Measurements from ENCODE around the gene PNPT1. TPM values are rescaled to one million over a fixed set of nuclear protein-coding genes. Genes with fewer than 3 reads are reported as not detected.
"Not testable (repeated sequence)": the region's sequence is repeated elsewhere in the genome, so short reads cannot be mapped to it uniquely, and the experiment has no call there.

PNPT1 gene
- total and polyA plus RNA-seq, 2 of the 8 experiments (the other 6 are each of a cell fraction or from before 2014, with no cell fraction given), result 8.3 to 40.2 TPM

GRCh38 chr2:55692740-55693139 lies 904 bp downstream of the PNPT1 start:
- H4K8ac ChIP-seq (ENCODE audit: extremely low read depth, insufficient read depth, low read length); H2BK15ac ChIP-seq (ENCODE audit: low read length); H2BK20ac ChIP-seq (ENCODE audit: low read length); H3K4me1 ChIP-seq (replicated peaks in 1 of 4; ENCODE audit: control insufficient read depth in 3 of 4, insufficient read depth in 4 of 4, low read length in 3 of 4); H4K91ac ChIP-seq (replicated peaks; ENCODE audit: insufficient read length, low read length); H2BK5ac ChIP-seq (ENCODE audit: low read depth, low read length); H2AFZ ChIP-seq (ENCODE audit: low read length); H3K36me3 ChIP-seq (ENCODE audit: control insufficient read depth in 2 of 4, insufficient read depth in 4 of 4, low read length in 3 of 4); DNase-seq (ENCODE audit: low read depth in 1 of 2, low spot score in 2 of 2); H3K18ac ChIP-seq (ENCODE audit: extremely low read depth, low read length); H3K9me3 ChIP-seq (ENCODE audit: insufficient read depth in 2 of 2, low read depth in 1 of 2, low read length in 1 of 2); H4K5ac ChIP-seq (ENCODE audit: insufficient read length, low read depth, low read length); H2BK12ac ChIP-seq (ENCODE audit: low read depth, low read length); H3K27ac ChIP-seq (ENCODE audit: low read depth, low read length); H3K23ac ChIP-seq (ENCODE audit: insufficient read length); H2BK120ac ChIP-seq (replicated peaks; ENCODE audit: low read depth, low read length); H3K79me1 ChIP-seq (ENCODE audit: low read depth, low read length); H3K4ac ChIP-seq (replicated peaks; ENCODE audit: insufficient read length, low read depth, low read length); H3K56ac ChIP-seq (replicated peaks; ENCODE audit: insufficient read length, low read depth, low read length); H3K23me2 ChIP-seq (ENCODE audit: low read depth, low read length); H3K27me3 ChIP-seq (replicated peaks in 1 of 4; ENCODE audit: control insufficient read depth in 3 of 4, extremely low read depth in 1 of 4, insufficient read depth in 3 of 4, low read length in 3 of 4); H3K14ac ChIP-seq (ENCODE audit: insufficient read length); H2AK5ac ChIP-seq (ENCODE audit: low read depth, low read length); H4K20me1 ChIP-seq (replicated peaks in 1 of 2; ENCODE audit: control insufficient read depth in 1 of 2, insufficient read depth in 2 of 2, low read length in 2 of 2): not testable (repeated sequence)
- ChIA-PET POLR2A (ENCODE audit: partially characterized antibody) (interaction anchor here (0.6 kb wide), 1 partner anchor 414 kb away, joined by 3 read pairs; no protein-coding TSS in a partner anchor), CTCF (ENCODE audit: partially characterized antibody) (interaction anchor here (1.0 kb wide), 1 partner anchor 7 kb away, joined by 3 read pairs; no protein-coding TSS in a partner anchor)
- Histone ChIP-seq H3K79me2 (ENCODE audit: control insufficient read depth in 1 of 2, insufficient read depth in 2 of 2, low read length in 2 of 2) (peaks cover 3 to 57% of the 10 kb centered on the region in 2 experiments; a peak in 3 of 4 replicates), H3K4me3 (ENCODE audit: extremely low read depth in 1 of 4, insufficient read depth in 2 of 4, low read depth in 3 of 4, low read length in 4 of 4) (peak overlapping the region; percentile 66 to 96 (median 84)), H3K9ac (replicated peaks in 1 of 4; ENCODE audit: extremely low read depth in 1 of 4, low read depth in 3 of 4, low read length in 3 of 4) (peak overlapping the region; percentile 9 to 86 (median 64); a peak in 4 of 7 replicates), H3K4me2 (ENCODE audit: insufficient read depth in 1 of 2, low read depth in 2 of 2, low read length in 2 of 2) (peak overlapping the region; percentile 84 to 92)
- WGBS, 2 experiments (ENCODE audit: extremely low coverage in 1 of 2, insufficient coverage in 1 of 2, insufficient read length in 1 of 2, insufficient replicate concordance in 2 of 2, low coverage in 1 of 2, low lambda C conversion rate in 2 of 2, missing lambda C conversion rate in 1 of 2), result 24% methylated on average over 5 of the region's 5 CpGs; no CpG with 5 or more reads in 1 of the 2 experiments
- FAIRE-seq, result peak; percentile 48
